ENCODE results near the gene RAD51B.

RAD51B gene

GRCh38 chr14:68707482-68707881 lies 887.9 kb downstream of the RAD51B start:
- in situ Hi-C loops (cut with HindIII; ENCODE audit: low sequenced_read_pairs) = no loop called here
- no peak overlapping the region for H3K4me3 ChIP-seq (ENCODE audit: low read depth, low read length)
- DNase-seq (ENCODE audit: low read depth, low spot score) = no peak
- TF ChIP-seq CTCF (IDR thresholded peaks at IDR 0.05; ENCODE audit: low read depth, low read length) = no peak

DNA sequence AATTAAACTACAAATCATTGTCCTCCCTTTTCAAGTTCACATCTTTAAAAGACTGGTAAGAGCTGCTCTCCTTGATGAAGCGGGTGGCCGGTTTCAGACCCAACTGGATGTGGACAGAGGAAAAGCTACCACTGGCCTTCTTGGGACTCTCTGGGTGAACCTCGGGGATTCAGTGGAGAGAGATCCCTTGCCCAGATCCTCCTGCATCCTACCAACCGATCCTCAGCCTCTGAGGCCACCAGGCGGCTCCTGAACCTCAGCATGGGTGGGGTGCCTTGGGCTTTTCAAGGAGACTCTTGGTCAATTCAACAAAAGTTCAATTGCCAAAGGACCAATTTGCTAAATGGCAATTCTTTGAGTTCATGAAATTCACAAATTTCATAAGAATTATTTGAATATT lies 888.8 kb downstream of the RAD51B start:
- H3K4me3 ChIP-seq (ENCODE audit: low read depth, low read length) = no peak overlapping the region
- DNase-seq (ENCODE audit: low read depth, low spot score) = no peak
- no peak for TF ChIP-seq CTCF (IDR thresholded peaks at IDR 0.05; ENCODE audit: low read depth, low read length)
- in situ Hi-C loops (cut with HindIII; ENCODE audit: low sequenced_read_pairs) = no loop called here

GRCh38 chr14:68709007-68709406 lies 889.4 kb downstream of the RAD51B start:
- no peak overlapping the region for H3K4me3 ChIP-seq (ENCODE audit: low read depth, low read length)
- DNase-seq (ENCODE audit: low read depth, low spot score) = no peak
- TF ChIP-seq CTCF (IDR thresholded peaks at IDR 0.05; ENCODE audit: low read depth, low read length) = no peak
- in situ Hi-C loops (cut with HindIII; ENCODE audit: low sequenced_read_pairs) = no loop called here

- H3K4me3 ChIP-seq (ENCODE audit: low read depth, low read length) = no peak overlapping the region
- no peak for DNase-seq (ENCODE audit: low read depth, low spot score)
- in situ Hi-C loops (cut with HindIII; ENCODE audit: low sequenced_read_pairs) = no loop called here
- TF ChIP-seq CTCF (IDR thresholded peaks at IDR 0.05; ENCODE audit: low read depth, low read length) = no peak
Measured at GRCh38 chr14:68710776-68711175, 891.2 kb downstream of the RAD51B start.

GRCh38 chr14:68711561-68712309 lies 892.2 kb downstream of the RAD51B start:
- no peak overlapping the region for H3K4me3 ChIP-seq (ENCODE audit: low read depth, low read length)
- no peak for DNase-seq (ENCODE audit: low read depth, low spot score)
- in situ Hi-C loops (cut with HindIII; ENCODE audit: low sequenced_read_pairs) = no loop called here
- no peak for TF ChIP-seq CTCF (IDR thresholded peaks at IDR 0.05; ENCODE audit: low read depth, low read length)

DNA sequence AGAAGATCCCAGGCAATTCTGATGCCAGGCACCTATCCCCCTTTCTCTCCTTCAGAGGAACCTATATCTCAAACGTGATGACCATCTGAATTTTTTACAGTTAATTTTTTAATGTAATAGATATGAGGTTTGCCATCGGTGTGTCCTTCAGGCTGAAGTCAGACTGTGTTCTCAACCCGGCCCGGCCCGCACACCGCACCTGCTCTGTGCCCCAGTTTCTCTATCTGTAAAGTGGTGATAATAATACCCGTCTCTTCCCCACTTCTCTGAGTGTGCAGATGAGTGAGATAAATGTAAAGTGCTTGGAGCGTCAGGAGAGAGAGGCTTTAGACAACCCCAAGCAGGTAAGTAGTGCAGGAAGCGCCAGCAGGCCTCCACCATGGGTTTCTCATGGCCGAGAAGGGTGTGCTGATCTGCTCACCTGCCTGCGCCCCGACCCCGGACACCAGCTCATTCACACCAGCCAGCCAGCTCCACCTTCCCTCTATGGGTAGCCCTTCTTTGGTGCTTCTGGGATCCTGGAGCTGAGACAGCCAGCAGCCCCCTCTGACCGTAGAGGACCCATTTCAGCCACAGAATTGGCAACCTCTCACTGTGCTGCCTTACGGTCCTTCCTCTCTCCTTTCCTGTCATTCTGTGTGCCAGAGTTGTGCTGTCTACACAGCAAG lies 893.3 kb downstream of the RAD51B start:
- in situ Hi-C loops (cut with HindIII; ENCODE audit: low sequenced_read_pairs) = no loop called here
- no peak for TF ChIP-seq CTCF (IDR thresholded peaks at IDR 0.05; ENCODE audit: low read depth, low read length)
- no peak for DNase-seq (ENCODE audit: low read depth, low spot score)
- no peak overlapping the region for H3K4me3 ChIP-seq (ENCODE audit: low read depth, low read length)
